HepG2 (cell line): ENCODE measurements around the gene ULK4. TPM values are rescaled to one million over a fixed set of nuclear protein-coding genes. Genes with fewer than 3 reads are reported as not detected.

ENCODE experiments used
- ARNT2 ChIP-seq: sonication (generic); formaldehyde crosslinking; IDR thresholded peaks from 2 replicates; pipeline ENCODE4 v1.8.0; 2022; ENCODE audit warnings: mild to moderate bottlenecking, low read depth, missing genetic modification reagents, moderate library complexity
- BCL6 ChIP-seq: IDR thresholded peaks from 2 replicates; pipeline ENCODE4 v1.6.1; 2016; ENCODE audit warnings: missing genetic modification reagents, missing compliant biosample characterization
- ELF3 ChIP-seq: IDR thresholded peaks from 2 replicates; pipeline ENCODE4 v1.6.1; 2016; ENCODE audit warnings: missing genetic modification reagents, missing compliant biosample characterization
- GABPA ChIP-seq, 2 experiments: IDR thresholded peaks; 2 replicates each; pipeline ENCODE4 v1.6.1; 2011 to 2016; ENCODE audit warnings: low read depth in 2 of 2, low read length in 1 of 2, missing biosample characterization in 1 of 2, missing genetic modification characterization in 1 of 2
- MIXL1 ChIP-seq: IDR thresholded peaks from 2 replicates; pipeline ENCODE4 v1.6.1; 2016
- NCOR1 ChIP-seq: fragments of 200-600 bp; sonication (generic); IDR thresholded peaks from 2 replicates; pipeline ENCODE4 v1.7.0; 2017; ENCODE audit warnings: antibody characterized with exemption, low read length, borderline replicate concordance
- NR2F2 ChIP-seq: IDR thresholded peaks from 2 replicates; pipeline ENCODE4 v1.6.1; 2012; ENCODE audit warnings: low read depth, inconsistent platforms, borderline replicate concordance
- PITX1 ChIP-seq: sonication (generic); formaldehyde crosslinking; IDR thresholded peaks from 2 replicates; pipeline ENCODE4 v1.5.1; 2020; ENCODE audit warnings: mild to moderate bottlenecking, missing genetic modification reagents
- RCOR2 ChIP-seq: IDR thresholded peaks from 2 replicates; pipeline ENCODE4 v1.6.1; 2016; ENCODE audit warnings: missing biosample characterization, missing genetic modification reagents
- SAP130 ChIP-seq: IDR thresholded peaks from 2 replicates; pipeline ENCODE4 v1.6.1; 2016; ENCODE audit warnings: low read depth
- SP2 ChIP-seq: sonication (generic); formaldehyde crosslinking; IDR thresholded peaks from 2 replicates; pipeline ENCODE4 v1.5.1; 2020; ENCODE audit warnings: mild to moderate bottlenecking, missing genetic modification reagents
- ZFP36L1 ChIP-seq: sonication (generic); formaldehyde crosslinking; IDR thresholded peaks from 2 replicates; pipeline ENCODE4 v1.8.0; 2022; ENCODE audit warnings: mild to moderate bottlenecking, missing genetic modification reagents, moderate library complexity
- ZNF331 ChIP-seq: sonication (generic); formaldehyde crosslinking; IDR thresholded peaks from 2 replicates; pipeline ENCODE4 v1.4.0; 2020; ENCODE audit warnings: missing genetic modification reagents
- ZNF747 ChIP-seq: sonication (generic); formaldehyde crosslinking; IDR thresholded peaks from 2 replicates; pipeline ENCODE4 v1.8.1; 2023; ENCODE audit warnings: missing genetic modification reagents, mild to moderate bottlenecking, borderline replicate concordance
- polyA plus RNA-seq, 8 experiments: library from polyadenylated mRNA; depleted of rRNA in 3 of 8; stranded (reverse) in 7 of 8; unstranded in 1 of 8; fragments of >200 nt; fragmentation: Illumina TruSeq in 4 of 8; extraction: Trizol in 4 of 8; gene quantifications; 2 replicates each; pipeline versions ENCODE4 v1.2.1 to v1.2.3, GENCODE V29; 2011 to 2016; ENCODE audit warnings: low read depth in 4 of 8, missing spikeins in 1 of 8, mixed read lengths in 1 of 8; ENCODE audit not compliant: insufficient read depth in 1 of 8
- total RNA-seq, 5 experiments: library from RNA; depleted of rRNA; stranded (reverse); fragments of >200 nt; fragmentation: Illumina TruSeq; extraction: Trizol; gene quantifications; 2 replicates each; pipeline ENCODE4 v1.2.3, GENCODE V29; 2016; ENCODE audit warnings: low read depth in 1 of 5
- TF ChIP-seq, protein P1 (sequence below): sonication (generic); formaldehyde crosslinking; IDR thresholded peaks from 2 replicates; pipeline ENCODE4 v1.8.0; 2022; ENCODE audit warnings: missing genetic modification reagents, mild to moderate bottlenecking, borderline replicate concordance
- TF ChIP-seq, protein P2 (sequence below): IDR thresholded peaks from 2 replicates; pipeline ENCODE4 v1.4.0; 2020; ENCODE audit warnings: mild to moderate bottlenecking, missing genetic modification reagents
- TF ChIP-seq, protein P3 (sequence below): sonication (generic); formaldehyde crosslinking; IDR thresholded peaks from 2 replicates; pipeline ENCODE4 v1.5.0; 2020; ENCODE audit warnings: mild to moderate bottlenecking, missing genetic modification reagents, borderline replicate concordance

The ULK4 gene
- total and polyA plus RNA-seq, 2 of the 13 experiments (the other 11 are each of a cell fraction or from before 2014, with no cell fraction given), result 6.7 to 11.8 TPM

DNA sequence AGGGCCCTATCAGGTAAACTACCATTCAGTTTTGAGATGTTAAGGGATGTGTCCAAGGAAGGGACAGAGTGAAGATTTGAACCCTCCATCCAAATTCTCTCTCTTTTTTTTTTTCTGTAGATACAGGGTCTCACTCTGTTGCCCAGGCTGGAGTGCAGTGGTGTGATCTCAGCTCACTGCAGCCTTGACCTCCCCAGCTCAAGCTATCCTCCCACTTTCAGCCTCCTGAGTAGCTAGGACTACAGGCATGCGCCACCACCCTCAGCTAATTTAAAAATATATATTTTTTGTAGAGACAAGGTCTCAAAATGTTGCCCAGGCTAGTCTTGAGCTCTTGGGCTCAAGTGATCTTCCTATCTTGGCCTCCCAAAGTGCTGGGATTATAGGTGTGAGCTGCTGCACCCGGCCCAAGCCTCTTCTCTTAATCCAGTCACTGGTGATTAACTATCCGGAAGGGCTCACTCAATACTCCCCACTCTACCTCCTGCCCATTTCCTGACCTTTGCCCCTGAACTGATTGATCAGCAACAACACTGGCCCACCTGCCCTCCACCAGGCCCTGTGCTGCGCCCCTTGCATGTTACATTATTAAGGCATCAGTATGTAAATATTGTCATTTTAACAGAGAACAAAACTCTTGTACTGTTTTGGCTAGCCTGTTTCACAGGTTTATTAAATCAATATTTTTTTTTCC is 597.9 kb downstream of the ULK4 start (continued):
- TF ChIP-seq, protein P1, sequence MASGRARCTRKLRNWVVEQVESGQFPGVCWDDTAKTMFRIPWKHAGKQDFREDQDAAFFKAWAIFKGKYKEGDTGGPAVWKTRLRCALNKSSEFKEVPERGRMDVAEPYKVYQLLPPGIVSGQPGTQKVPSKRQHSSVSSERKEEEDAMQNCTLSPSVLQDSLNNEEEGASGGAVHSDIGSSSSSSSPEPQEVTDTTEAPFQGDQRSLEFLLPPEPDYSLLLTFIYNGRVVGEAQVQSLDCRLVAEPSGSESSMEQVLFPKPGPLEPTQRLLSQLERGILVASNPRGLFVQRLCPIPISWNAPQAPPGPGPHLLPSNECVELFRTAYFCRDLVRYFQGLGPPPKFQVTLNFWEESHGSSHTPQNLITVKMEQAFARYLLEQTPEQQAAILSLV (CRISPR knock-in tag), result no peak
- TF ChIP-seq, protein P2, sequence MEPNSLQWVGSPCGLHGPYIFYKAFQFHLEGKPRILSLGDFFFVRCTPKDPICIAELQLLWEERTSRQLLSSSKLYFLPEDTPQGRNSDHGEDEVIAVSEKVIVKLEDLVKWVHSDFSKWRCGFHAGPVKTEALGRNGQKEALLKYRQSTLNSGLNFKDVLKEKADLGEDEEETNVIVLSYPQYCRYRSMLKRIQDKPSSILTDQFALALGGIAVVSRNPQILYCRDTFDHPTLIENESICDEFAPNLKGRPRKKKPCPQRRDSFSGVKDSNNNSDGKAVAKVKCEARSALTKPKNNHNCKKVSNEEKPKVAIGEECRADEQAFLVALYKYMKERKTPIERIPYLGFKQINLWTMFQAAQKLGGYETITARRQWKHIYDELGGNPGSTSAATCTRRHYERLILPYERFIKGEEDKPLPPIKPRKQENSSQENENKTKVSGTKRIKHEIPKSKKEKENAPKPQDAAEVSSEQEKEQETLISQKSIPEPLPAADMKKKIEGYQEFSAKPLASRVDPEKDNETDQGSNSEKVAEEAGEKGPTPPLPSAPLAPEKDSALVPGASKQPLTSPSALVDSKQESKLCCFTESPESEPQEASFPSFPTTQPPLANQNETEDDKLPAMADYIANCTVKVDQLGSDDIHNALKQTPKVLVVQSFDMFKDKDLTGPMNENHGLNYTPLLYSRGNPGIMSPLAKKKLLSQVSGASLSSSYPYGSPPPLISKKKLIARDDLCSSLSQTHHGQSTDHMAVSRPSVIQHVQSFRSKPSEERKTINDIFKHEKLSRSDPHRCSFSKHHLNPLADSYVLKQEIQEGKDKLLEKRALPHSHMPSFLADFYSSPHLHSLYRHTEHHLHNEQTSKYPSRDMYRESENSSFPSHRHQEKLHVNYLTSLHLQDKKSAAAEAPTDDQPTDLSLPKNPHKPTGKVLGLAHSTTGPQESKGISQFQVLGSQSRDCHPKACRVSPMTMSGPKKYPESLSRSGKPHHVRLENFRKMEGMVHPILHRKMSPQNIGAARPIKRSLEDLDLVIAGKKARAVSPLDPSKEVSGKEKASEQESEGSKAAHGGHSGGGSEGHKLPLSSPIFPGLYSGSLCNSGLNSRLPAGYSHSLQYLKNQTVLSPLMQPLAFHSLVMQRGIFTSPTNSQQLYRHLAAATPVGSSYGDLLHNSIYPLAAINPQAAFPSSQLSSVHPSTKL (CRISPR knock-in tag), result peak; percentile 92
- TF ChIP-seq SAP130 (CRISPR knock-in tag) (peak; percentile 53; the same call in 1 of the 2 replicates), BCL6 (CRISPR knock-in tag) (peak; percentile 85), SP2 (CRISPR knock-in tag) (no peak), ZNF747 (0 out of 2 replicates have a peak, but pooled peaks have one; percentile 38), GABPA (IDR thresholded peaks at IDR 0.05; ENCODE audit: low read depth, low read length) (no peak), GABPA (CRISPR knock-in tag; IDR thresholded peaks at IDR 0.05; ENCODE audit: low read depth) (peak; percentile 29; the same call in 1 of the 2 replicates), RCOR2 (CRISPR knock-in tag) (peak; percentile 67), NCOR1 (peak; percentile 64; the same call in 1 of the 2 replicates), ZFP36L1 (CRISPR knock-in tag) (0 out of 2 replicates have a peak, but pooled peaks have one; percentile 58), NR2F2 (peak; percentile 86), ELF3 (CRISPR knock-in tag) (peak; percentile 77), ARNT2 (CRISPR knock-in tag) (0 out of 2 replicates have a peak, but pooled peaks have one; percentile 53), MIXL1 (CRISPR knock-in tag) (peak; percentile 92), ZNF331 (CRISPR knock-in tag) (0 out of 2 replicates have a peak, but pooled peaks have one; percentile 16), PITX1 (CRISPR knock-in tag) (peak; percentile 85)
- TF ChIP-seq, protein P3, sequence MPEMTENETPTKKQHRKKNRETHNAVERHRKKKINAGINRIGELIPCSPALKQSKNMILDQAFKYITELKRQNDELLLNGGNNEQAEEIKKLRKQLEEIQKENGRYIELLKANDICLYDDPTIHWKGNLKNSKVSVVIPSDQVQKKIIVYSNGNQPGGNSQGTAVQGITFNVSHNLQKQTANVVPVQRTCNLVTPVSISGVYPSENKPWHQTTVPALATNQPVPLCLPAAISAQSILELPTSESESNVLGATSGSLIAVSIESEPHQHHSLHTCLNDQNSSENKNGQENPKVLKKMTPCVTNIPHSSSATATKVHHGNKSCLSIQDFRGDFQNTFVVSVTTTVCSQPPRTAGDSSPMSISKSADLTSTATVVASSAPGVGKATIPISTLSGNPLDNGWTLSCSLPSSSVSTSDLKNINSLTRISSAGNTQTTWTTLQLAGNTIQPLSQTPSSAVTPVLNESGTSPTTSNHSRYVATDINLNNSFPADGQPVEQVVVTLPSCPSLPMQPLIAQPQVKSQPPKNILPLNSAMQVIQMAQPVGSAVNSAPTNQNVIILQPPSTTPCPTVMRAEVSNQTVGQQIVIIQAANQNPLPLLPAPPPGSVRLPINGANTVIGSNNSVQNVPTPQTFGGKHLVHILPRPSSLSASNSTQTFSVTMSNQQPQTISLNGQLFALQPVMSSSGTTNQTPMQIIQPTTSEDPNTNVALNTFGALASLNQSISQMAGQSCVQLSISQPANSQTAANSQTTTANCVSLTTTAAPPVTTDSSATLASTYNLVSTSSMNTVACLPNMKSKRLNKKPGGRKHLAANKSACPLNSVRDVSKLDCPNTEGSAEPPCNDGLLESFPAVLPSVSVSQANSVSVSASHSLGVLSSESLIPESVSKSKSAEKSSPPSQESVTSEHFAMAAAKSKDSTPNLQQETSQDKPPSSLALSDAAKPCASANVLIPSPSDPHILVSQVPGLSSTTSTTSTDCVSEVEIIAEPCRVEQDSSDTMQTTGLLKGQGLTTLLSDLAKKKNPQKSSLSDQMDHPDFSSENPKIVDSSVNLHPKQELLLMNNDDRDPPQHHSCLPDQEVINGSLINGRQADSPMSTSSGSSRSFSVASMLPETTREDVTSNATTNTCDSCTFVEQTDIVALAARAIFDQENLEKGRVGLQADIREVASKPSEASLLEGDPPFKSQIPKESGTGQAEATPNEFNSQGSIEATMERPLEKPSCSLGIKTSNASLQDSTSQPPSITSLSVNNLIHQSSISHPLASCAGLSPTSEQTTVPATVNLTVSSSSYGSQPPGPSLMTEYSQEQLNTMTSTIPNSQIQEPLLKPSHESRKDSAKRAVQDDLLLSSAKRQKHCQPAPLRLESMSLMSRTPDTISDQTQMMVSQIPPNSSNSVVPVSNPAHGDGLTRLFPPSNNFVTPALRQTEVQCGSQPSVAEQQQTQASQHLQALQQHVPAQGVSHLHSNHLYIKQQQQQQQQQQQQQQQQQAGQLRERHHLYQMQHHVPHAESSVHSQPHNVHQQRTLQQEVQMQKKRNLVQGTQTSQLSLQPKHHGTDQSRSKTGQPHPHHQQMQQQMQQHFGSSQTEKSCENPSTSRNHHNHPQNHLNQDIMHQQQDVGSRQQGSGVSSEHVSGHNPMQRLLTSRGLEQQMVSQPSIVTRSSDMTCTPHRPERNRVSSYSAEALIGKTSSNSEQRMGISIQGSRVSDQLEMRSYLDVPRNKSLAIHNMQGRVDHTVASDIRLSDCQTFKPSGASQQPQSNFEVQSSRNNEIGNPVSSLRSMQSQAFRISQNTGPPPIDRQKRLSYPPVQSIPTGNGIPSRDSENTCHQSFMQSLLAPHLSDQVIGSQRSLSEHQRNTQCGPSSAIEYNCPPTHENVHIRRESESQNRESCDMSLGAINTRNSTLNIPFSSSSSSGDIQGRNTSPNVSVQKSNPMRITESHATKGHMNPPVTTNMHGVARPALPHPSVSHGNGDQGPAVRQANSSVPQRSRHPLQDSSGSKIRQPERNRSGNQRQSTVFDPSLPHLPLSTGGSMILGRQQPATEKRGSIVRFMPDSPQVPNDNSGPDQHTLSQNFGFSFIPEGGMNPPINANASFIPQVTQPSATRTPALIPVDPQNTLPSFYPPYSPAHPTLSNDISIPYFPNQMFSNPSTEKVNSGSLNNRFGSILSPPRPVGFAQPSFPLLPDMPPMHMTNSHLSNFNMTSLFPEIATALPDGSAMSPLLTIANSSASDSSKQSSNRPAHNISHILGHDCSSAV (CRISPR knock-in tag), result no peak
